Skin epidermis (tissue), 12 donors: ENCODE data around the gene RRBP1.

Source experiments
- H3K27ac ChIP-seq, 21 experiments: fragments of 200-600 bp; sonication (generic) in 11 of 21; one replicate each; pipeline ENCODE4 v1.5.0; 2020; ENCODE audit warnings: mild to moderate bottlenecking in 3 of 21, inconsistent platforms in 2 of 21, moderate library complexity in 2 of 21
- H3K4me3 ChIP-seq, 7 experiments: fragments of 200-600 bp; sonication (generic) in 2 of 7; one replicate each; pipeline ENCODE4 v1.5.0; 2020; ENCODE audit warnings: inconsistent platforms in 2 of 7, mild to moderate bottlenecking in 2 of 7, moderate library complexity in 1 of 7

The RRBP1 gene

DNA sequence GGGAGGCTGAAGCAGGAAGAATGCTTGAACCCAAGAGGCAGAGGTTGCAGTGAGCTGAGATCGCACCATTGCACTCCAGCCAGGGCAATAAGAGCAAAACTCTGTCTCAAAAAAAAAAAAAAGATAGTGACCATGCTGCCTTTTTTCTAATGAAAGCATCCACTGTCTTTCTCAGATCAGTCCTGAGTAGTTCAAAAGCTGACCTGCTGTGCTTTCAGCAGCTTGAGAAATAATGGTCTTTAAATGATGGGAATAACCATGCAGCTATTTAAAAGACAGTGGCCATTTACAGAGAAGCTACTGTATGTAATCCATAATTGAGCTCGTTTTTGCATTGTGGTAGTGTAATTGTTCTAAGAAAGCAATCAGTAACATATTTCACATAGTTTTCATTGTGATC lies 76.0 kb downstream of the RRBP1 start:
- Histone ChIP-seq H3K4me3 (no peak overlapping the region), H3K27ac (no peak overlapping the region)

DNA sequence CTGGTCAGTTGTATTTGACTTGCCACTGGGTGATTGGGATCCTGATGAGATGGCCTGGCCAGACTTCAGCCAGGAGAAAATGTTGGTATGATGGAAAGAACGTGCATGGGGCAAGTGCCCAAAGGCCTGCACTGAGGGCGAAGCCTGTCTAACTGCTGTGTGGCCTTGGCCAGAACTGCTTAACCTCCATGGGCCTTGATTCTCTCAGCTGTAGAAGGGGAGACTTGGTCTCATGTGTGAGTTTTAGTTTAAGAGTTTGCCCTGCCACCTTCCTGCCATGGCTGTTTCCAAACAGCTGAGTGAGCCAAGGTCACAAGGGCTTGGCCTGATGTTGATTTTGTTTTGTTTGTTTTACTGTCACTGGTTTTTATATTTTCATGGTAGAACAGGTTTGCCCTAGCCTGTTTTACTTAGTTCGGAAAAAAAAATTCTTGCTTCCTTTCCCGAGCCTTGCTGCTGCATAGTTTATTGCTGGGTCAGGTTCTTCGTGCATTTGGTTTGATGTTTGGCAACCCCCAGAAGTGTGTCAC lies 76.8 kb downstream of the RRBP1 start:
- no peak overlapping the region for H3K27ac ChIP-seq
- no peak overlapping the region for H3K4me3 ChIP-seq

DNA sequence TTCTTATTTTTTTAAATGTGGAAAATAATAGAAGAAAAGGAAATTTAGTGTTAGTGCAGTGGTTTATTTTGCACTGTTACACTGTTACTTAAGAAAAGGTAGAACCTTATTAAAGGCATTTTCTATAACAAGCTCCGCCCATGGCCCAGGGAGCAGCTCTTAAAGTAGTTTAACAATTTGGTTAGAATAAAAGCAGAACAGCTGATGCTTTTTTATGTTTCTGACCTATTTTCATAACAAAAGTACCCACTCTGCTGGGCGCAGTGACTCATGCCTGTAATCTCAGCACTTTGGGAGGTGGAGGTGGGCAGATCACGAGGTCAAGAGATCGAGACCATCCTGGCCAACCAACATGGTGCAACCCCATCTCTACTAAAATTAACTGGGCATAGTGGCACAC lies 79.5 kb downstream of the RRBP1 start:
- H3K27ac ChIP-seq, result no peak overlapping the region
- no peak overlapping the region for H3K4me3 ChIP-seq

DNA sequence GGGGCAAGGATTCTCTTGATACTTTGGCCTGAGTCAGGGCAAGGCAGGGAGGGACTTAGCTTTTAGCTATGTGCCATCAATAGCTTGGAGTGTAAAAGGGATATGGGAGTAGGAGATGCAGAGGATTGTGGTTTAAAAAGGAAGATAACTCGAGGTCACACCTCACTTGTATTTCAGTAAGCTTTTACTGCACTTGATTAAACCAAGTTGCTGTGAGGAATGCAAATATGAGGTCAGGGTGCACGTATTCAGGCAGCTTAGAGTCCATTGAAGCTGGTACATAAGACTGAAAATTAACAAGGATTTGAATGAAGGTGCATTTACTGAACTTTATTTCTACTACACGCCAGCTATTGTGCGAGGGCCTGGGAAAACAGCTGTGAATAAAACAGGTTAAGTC lies 80.1 kb downstream of the RRBP1 start:
- H3K4me3 ChIP-seq, result no peak overlapping the region
- H3K27ac ChIP-seq, result no peak overlapping the region

DNA sequence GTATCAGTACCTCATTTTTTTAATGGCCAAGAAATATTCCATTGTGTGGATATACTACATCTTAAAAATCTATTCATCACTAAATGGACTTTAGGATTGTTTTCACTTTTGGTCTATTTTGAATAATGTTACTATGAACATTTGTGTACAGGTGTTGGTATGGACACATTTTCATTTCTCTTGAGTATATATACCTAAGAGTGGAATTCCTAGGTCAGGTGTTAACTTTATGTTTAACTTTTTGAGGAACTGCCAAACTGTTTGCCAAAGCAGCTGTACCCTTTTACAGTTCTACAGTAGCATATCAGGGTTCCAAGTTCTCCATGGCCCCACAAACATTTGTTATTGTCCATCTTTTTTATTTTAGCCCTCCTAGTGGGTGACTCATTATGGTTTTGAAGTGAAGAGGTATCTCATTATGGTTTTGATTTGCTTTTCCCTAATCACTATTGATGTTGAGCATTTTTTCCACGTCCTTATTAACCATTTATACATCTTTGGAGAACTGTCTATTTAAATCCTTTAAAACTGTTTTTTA lies 84.0 kb downstream of the RRBP1 start:
- H3K27ac ChIP-seq, result no peak overlapping the region
- no peak overlapping the region for H3K4me3 ChIP-seq

DNA sequence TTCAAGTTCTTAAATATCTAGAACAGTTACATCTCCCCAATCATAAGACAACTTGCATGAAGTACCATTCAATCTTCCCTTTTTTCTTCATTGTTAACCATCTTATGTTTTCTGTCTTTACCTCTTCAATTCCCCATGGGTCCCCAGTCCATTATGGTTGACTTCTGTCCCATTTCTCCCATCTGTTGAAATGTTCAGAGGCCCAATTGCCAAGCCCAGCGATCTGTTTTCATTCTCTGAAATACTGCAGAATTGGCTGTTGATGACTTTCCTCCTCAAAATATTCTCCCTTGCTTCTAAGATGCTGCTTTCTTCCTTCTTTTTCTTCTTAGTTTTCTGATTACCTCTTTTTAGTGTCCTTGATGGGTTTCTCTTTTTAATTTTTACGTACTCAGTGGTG lies 86.2 kb downstream of the RRBP1 start:
- H3K4me3 ChIP-seq, result no peak overlapping the region
- H3K27ac ChIP-seq, result no peak overlapping the region

DNA sequence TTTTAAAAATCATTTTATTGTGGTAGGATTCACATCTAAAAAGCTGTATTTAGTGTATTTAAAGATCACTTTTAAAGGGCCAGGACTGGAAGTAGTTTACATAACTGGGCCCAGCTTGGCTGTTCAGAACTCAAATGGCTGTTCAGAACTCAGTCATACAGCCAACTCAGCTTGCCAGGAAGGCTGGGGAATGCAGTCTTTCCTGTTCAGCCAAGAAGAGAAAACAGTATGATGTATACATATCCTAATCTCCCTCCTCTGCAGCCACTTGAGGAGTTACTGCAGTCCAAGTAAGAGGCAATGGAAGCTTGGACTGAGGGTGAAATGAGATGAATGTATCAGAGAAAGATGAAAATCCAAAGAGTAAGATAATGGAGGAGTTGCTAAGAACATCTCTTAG lies 87.6 kb downstream of the RRBP1 start:
- no peak overlapping the region for H3K4me3 ChIP-seq
- peak overlapping the region in 5 of 21 experiments; percentile 7 to 58 (median 39) for H3K27ac ChIP-seq

DNA sequence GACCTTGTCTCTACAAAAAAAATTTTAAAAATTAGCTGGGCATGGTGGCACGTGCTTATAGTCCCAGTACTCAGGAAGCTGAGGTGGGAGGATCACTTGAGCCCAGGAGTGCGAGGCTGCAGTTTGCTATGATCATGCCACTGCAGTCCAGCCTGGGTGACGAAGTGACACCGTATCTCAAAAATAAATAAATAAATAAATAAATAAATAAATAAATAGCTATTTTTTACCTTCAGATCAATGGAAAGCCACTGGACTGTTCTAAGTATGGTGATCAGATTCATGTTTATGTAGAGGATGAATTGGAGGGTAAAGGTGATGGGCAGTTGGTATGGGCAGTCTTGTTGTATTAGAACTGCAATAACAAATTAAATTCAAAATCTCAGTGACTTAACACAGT lies 88.1 kb downstream of the RRBP1 start:
- H3K4me3 ChIP-seq, result no peak overlapping the region
- H3K27ac ChIP-seq, result peak overlapping the region in 5 of 21 experiments; percentile 7 to 58 (median 39)

DNA sequence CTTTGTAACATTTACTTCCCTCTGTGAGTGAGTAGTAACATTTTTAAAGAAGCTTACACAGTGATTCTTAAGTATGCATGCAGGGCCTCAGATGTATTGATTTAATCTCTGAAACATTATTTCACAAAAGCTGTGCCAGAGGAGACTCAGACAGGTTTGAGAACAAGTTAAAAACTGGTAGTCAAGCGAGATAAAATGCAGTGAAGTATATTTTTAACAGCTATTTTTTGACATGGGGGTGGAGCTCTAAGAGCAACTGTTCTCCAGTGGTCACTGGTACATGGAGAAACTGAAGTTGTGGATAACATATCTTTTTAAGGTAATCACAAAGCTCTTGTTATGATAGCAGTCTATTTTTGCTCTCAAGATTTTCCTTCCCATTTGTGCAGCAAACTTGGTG lies 91.8 kb downstream of the RRBP1 start:
- H3K4me3 ChIP-seq, result no peak overlapping the region
- H3K27ac ChIP-seq, result no peak overlapping the region

DNA sequence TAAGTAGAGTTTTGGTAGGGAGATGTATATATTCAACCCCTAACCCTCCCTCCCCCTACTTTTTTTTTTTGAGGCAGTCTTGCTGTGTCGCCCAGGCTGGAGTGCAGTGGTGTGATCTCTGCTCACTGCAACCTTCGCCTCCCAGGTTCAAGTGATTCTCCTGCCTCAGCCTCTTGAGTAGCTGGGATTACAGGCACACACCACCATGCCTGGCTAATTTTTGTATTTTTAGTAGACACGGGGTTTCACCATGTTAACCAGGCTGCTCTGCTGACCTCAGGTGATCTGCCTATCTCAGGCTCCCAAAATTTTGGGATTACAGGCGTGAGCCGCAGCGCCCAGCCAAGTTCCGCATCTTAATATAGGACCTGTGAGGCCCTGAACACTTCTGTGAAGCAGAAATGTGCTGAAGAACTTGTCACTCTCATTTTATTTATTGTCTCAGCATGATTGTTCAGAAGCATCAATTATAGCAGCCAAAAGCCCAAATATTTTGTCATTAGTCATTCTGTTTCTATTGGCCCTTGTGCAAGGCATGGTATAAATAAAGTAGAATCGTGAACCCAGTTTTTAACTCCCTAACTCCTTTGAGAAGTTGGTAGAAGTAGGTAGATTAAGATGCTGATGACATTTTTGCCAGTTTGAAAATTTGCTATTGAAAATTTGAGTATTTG lies 92.7 kb downstream of the RRBP1 start:
- H3K27ac ChIP-seq, result no peak overlapping the region
- no peak overlapping the region for H3K4me3 ChIP-seq

DNA sequence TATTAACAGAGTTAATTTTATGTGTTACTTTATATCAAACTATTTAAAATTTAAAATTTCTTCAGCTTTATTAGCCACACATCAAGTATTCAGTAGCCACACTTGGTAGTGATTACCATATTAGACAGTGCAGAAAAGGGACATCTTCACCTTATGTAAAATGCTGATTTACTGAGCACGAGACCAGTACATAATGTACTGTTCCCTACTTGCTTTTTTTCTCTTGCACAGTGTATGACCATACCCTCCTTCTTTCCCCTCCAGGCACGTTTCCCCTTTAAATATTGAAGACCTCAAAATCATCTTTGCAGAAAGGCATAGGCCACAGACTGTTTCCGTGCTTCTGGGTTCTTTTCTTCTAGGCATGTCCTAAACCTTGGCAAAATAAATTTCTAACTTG lies 94.2 kb downstream of the RRBP1 start:
- no peak overlapping the region for H3K4me3 ChIP-seq
- H3K27ac ChIP-seq, result no peak overlapping the region

DNA sequence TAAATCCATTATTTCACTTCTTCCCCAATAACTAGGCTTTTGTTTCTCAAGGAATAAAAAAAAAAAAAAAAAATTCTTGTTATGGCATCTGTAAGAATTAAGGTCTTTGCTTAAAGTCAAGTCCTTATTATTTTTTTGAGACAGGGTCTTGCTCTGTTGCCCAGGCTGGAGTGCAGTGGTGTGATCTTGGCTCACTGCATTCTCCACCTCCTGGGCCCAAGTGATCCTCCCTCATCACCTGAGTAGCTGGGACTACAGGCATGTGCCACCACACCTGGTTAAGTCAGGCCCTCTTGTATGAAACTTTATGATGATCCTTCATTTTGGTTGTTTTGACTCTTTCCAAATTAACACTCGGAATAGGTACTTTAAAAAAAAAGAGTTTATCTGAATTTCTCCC lies 94.9 kb downstream of the RRBP1 start:
- Histone ChIP-seq H3K4me3 (no peak overlapping the region), H3K27ac (no peak overlapping the region)

DNA sequence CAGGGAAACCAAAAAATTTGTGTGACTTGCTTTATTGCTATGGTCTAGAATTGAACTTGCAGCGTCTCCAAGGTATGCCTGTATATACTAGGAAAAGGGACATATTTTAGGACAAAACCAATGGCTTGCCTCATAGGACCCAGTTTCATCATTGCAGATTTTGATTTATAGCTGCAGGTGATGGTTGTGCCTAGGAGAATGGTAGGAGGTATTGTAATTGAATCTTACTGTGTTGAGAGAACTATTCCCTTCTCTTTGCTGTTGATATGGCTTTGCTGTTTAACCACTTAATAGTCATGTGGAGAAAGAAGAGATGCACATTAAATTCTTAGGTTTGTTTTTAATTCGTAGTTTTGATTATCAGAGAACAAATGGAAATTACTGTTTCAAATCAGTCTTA lies 95.8 kb downstream of the RRBP1 start:
- H3K4me3 ChIP-seq, result no peak overlapping the region
- H3K27ac ChIP-seq, result no peak overlapping the region

DNA sequence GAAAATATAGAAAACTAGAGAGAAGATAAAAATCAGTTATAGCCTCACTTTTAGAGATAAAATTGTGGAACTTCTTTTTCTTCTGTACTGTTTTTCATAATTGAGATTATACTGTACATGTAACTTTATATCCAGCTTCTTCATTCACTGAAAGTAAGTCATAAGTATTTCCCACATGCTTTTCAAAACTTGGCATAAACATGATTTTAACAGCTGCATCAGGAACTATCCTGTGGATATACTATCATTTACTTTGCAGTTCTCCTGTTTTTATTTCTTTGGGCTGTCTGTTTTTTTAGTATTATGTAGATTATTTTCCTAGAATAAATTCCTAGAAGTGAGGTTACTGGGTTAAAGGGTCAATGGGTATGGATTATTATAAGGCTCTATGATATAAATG lies 97.4 kb downstream of the RRBP1 start:
- Histone ChIP-seq H3K4me3 (no peak overlapping the region), H3K27ac (no peak overlapping the region)

DNA sequence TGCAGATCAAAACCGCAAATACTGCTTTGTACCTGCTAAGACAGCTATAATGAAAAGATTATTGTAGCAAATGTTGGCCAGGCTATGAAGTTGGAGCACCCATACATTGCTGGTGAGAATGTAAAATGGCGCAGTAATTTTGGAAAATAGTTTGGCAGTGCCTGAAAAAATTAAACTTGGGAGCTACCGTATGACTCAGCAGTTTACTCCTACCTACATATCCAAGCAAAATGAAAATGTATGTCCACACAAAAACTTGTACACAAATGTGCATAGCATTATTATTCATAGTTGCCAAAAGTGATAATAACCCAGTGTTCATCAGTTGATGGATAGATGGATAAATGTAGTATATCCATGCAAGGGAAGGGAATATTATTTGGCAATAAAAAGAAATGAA lies 98.9 kb downstream of the RRBP1 start:
- no peak overlapping the region for H3K27ac ChIP-seq

DNA sequence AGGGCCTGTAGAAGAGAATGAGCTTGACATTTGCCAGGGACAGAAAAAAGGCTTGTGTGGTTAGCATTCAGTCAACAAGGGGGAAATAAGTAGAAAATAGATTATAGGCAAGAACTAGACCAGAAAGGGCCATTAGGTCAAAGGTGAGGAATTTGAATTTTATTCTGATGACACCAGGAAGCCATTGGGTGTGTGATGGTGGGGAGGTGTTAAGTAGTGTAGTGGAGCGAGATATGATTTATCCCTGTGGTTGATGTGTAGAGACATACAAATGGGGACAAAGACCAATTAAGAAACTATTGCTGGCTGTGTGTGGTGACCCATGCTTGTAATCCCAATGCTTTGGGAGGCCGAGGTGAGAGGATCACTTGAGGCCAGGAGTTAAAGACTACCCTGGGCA lies 101.1 kb downstream of the RRBP1 start:
- no peak overlapping the region for H3K27ac ChIP-seq
- no peak overlapping the region for H3K4me3 ChIP-seq

More for the DNA sequence above, 98.9 kb downstream of the RRBP1 start:
- no peak overlapping the region for H3K4me3 ChIP-seq

DNA sequence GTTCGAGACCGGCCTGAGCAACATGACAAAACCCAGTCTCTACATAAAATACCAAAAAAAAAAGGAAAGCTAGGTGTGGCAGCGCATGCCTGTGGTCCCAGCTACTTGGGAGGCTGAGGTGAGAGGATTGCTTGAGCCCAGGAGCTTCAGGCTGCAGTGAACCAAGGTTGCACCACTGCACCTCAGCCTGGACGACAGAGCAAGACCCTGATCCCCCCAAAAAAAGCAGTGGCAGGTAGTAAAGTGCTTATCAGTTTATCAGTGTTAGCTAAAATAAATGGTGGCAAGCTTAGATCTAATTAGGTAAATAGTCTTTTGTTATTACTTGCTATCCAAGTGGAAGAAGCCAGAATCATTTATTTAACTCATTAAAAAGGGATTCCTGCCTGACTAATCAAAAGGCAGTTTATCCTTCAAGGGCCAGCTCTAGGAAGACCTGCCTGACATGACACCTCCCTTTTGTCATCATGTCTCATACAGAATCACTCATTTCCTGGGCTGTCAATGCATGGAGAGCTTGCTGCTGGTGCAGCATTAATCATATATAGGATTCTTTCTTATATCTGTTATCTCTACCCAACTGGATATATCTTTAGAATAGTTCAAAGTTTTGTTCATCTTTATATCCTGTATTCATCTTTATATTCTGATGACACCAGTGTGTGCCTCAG lies 102.5 kb downstream of the RRBP1 start:
- Histone ChIP-seq H3K4me3 (no peak overlapping the region), H3K27ac (no peak overlapping the region)

DNA sequence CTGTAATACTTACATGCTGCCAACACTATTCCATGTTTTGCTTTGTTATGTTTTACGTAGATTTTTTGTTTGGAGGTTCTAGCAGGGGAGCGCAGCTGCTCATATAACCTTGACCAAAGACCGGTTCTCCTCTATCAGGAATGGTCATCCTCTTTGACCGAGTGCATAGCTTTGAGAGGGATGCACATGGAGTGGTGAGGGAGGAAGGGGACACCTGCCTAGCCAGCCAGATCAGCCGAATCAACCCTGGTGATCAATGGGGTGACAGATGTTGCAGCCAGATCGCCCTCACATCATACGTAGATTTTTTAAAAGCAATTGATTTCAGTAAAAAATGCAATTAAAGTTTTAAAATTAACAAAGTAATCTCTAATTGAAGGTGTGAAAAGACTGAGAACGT lies 105.8 kb downstream of the RRBP1 start:
- H3K4me3 ChIP-seq, result no peak overlapping the region
- H3K27ac ChIP-seq, result no peak overlapping the region

DNA sequence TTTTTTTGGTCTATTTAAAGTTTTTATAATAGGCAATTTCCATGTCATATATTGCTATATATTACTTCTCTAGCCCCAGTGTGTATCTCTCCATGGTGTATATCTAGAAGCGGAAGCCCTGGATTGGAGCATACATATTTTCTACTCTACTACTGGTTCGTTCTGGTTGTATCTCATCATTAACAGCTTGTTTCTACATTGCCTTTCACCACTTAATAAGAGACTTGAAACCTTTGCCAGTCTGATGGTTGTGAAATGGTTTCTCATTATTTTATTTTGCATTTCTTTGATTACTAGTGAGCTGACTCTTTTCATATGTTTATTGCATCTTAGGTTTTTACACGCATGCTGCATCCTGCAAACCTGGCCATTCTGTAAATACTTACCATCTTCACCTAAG lies 108.6 kb downstream of the RRBP1 start:
- Histone ChIP-seq H3K4me3 (no peak overlapping the region), H3K27ac (no peak overlapping the region)

DNA sequence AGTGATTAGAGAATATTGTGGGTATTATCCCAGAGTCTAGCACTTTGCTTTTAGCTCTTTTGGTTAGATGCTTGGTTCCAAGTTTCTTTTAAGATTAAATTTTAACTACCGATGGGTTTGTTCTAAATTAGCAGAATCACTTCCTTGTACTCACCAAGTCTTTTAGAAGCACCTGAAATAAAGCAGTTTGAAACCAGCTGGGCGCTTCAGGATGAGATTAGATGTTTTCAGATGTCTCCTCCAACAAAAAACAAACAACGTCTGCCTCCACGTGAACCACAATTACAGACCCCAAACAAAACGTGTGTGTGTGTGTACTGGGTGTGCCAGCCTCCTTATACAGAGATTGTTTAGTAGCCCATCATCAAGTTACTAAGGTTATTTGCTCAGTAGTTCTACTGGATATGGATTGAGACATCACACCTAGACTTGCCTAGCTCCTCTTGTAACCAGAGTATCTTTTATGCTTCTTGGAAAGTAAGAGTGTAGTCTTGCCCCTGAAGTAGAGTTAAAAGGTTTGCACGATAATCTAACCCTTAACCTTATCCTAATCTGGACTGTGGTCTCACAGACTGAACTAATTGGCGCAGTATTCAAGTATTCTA lies 109.9 kb downstream of the RRBP1 start:
- Histone ChIP-seq H3K4me3 (peak overlapping the region in 2 of 7 experiments; percentile 82 to 83), H3K27ac (peak overlapping the region in 9 of 21 experiments; percentile 16 to 99 (median 43))

DNA sequence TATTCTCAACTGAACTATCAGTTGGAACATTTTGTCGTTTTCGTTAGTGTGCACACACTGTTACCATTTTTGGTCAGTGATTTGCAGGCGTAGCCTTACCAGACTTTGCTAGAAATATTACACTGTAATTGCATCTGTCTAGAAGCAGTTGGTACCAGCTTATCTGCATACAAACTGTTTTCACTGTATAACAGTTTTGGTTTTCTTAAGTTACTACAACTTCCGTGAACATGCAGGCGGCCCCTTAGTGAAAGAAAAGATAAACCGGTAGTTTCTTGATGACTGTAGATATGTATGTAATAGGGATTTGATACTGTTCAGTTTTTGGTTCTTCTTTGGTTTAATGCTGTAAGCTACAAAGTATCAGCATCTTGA lies 110.9 kb downstream of the RRBP1 start:
- H3K4me3 ChIP-seq, result peak overlapping the region; percentile 73 to 99 (median 83)
- peak overlapping the region in 15 of 21 experiments; percentile 93 to 99 (median 98) for H3K27ac ChIP-seq
